LNCAP (cell line): ENCODE data around the gene ARSI.

Experiments used
- TF ChIP-seq, protein P1 (sequence below): fragments of 450-650 bp; IDR thresholded peaks from 2 replicates; pipeline ENCODE4 v1.5.1; 2017; ENCODE audit warnings: mild to moderate bottlenecking

Gene ARSI

DNA sequence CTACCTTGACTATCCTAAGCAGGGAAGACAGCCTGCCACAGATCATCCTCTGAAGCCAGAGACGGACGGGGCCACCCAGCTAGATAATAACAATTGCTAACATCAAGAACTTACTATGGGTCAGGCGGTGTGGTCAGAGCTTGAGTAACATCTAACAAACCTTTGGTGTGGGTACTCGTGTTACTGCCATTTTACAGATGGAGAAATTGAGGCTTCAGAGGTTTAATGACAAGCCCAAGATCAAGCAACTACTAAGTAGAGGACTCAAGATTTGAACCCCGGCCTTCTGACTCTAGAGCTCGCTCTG is 16.7 kb upstream of the ARSI start:
- TF ChIP-seq, protein P1, sequence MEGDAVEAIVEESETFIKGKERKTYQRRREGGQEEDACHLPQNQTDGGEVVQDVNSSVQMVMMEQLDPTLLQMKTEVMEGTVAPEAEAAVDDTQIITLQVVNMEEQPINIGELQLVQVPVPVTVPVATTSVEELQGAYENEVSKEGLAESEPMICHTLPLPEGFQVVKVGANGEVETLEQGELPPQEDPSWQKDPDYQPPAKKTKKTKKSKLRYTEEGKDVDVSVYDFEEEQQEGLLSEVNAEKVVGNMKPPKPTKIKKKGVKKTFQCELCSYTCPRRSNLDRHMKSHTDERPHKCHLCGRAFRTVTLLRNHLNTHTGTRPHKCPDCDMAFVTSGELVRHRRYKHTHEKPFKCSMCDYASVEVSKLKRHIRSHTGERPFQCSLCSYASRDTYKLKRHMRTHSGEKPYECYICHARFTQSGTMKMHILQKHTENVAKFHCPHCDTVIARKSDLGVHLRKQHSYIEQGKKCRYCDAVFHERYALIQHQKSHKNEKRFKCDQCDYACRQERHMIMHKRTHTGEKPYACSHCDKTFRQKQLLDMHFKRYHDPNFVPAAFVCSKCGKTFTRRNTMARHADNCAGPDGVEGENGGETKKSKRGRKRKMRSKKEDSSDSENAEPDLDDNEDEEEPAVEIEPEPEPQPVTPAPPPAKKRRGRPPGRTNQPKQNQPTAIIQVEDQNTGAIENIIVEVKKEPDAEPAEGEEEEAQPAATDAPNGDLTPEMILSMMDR: no peak

DNA sequence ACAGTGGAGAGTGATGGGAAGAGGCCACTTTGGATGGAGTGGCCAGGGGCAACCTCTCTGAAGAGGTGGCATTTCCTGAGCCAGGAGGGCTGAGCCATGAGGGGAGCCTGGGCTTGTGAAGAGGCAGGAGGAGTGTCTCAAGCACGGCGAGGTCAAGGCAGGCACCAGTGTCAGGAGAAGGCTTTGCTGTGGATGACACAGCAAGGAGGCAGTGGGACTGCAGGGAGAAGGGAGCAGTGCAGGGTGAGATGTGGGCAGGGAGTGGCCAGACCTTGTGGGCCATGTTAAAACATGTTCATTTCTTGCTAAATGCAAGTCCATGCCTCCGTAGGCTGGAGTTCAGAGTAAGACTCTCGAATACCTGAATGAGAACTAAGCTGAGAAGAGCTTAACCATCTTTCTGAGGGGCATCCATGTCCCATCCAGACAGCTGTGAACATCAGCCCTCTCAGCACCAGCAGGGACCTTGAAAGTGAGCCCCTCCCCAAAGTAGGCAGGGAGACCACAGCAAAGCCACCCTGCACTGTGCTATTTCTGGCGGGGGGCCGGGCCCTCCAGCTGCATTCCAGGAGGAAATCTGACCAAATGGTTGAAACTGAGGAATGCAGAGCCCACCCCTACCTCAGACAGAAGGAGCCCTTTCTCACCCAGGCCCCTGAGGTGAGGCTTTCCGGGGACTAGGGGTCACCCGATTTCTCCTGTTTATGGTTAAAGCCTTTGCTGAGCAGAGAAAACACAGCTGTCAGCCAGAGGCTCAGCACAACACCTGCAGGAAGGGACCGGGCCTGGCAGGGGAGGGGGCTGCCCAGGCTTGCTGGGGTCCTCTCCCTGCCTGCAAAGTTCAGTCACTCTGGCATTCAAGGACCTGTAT is 16.1 kb upstream of the ARSI start:
- TF ChIP-seq, protein P1: no peak

DNA sequence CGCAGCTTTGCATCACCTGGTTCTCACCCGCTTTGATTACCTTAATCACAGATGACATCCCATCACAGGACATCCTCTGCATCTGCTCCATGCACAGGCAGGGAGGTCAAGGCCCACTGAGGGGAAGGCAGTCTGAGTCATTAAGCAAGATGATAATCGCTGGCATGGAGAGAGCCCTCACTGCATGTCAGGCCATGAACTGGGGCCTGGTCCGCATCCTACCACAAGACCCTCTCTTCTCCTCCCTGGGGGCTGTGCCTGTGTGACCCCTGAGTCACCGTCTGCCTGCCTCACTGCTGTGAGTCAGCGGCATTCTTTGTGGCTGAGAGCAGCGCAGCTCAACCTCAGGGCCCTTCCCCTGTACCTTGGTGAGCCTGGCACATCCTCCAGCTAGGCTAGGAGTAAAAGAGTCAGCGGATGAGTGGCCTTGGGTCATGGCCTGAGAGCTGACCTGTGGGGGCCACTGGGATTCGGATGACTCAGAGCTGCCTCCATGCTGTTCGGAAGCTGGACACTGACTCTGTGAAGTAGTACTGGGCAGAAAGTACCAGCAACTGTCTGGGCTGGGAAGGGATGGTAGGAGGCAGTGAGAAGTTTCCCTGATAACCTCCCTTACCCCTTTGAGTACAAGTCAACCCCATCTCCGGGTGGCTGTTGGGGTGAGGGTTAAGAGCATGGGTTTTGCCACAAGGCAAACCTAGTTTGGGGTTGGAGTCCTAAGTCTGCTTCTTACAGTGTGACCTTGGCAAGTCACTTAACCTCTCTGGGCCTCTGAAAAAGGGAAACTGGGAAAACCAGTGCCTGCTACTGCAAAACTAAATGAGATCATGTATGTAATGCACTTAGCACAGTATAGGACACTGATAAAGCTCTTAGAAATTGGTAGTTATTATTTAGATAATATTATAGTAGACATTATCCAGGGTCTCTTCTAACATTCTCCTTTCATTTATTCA is 14.6 kb upstream of the ARSI start:
- TF ChIP-seq, protein P1: no peak

DNA sequence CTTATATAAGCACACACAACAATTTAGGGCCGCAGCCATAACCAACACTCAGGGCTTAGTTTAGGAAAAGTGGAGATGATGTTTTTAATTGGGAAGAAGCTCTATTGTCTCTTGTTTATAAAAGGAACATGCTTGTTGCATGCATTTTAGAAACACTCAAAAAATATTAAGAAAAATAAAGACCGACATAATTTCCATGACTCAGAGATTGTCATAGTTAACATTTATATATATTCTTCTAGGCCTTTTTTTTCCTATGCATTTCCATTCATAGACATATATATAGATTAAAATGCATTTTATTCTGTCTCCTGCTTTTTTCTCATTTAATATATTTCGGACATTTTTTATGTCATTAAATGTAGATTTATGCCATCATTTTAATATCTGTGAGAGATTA is 13.6 kb upstream of the ARSI start:
- TF ChIP-seq, protein P1: no peak

DNA sequence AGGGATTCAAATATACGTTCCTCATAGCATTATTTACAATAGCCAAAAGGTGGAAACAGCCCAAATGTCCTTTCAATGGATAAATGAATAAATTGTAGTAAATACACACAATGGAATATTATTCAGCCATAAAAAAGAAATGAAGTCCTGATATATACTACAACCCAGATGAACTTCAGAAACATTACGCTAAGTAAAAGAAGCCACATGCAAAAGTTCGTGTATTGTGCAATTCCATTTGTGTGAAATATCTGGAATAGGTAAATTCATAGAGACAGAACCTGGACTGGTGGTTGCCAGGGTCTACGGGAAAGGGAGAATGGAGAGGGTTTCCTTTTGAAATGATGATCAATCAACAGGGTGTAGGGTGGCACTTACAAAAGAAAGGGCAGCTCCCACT is 12.5 kb upstream of the ARSI start:
- TF ChIP-seq, protein P1: no peak

DNA sequence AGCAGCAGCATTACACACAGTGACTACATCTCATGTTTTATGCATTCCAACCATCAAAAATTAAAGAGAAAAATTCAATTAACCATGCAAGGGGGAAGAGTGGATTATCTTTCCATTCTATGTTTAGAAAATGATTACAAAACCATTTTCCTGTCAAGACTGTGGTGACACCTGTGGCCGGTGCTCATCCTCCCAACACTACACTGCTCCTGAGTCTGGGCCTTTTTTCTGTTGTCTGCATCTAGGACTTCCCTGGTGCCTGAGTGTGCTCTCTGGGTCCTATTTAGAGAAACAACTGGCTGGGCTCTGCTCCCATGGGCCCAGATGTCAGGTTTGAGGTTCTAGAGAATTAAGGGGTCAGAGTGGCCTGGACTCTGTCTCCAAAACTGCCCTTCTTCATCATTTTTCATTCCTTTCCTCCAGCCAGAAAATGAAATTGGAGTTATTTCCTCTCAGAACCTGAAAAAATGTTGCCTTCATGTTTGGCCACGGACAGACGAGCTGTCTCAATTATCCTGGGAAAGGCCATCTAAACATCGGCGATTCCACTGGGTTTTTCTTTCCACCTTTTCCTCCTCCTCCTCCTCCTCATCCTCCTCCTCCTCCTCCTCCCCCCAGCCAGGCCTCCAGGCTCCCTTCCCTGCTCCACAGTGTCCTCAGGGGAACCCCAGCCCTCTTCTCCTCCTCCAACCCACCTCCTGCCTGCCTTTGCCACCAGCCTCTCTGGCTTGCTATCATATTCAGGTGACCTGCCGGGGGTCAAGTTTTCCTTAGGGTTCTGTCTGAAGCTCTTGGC is 11.4 kb upstream of the ARSI start:
- TF ChIP-seq, protein P1: no peak

DNA sequence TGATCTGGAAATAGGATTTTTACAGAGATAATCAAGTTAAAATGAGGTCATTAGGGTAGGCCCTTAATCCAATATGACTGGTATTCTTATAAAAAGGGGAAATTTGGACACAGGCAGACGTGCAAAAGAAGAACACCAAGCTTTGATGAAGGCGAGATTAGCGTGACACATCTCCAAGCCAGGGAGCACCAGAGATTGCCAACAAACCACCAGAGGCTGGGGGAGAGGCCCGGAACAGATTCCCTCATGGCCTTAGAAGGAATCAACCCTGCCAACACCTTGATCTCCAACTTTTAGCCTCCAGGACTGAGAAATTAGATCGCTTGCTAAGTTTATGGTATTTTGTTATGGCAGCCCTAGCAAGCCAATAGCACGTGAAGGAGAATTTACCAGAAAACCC is 10.8 kb upstream of the ARSI start:
- TF ChIP-seq, protein P1: no peak
